ENCODE results near the gene TNFAIP1. TPM values are rescaled to one million over a fixed set of nuclear protein-coding genes. Genes with fewer than 3 reads are reported as not detected.

TNFAIP1 gene
- total and polyA plus RNA-seq, 2 of the 4 experiments (the other 2 are of a cell fraction): 49.1 to 62.9 TPM

GRCh38 chr17:28369684-28370034, 34.1 kb downstream of the TNFAIP1 start:
- no peak for ATAC-seq (ENCODE audit: low read depth)
- dilution Hi-C loops (cut with HindIII; ENCODE audit: low sequenced_read_pairs, unreplicated experiment) (no loop called here), in situ Hi-C loops (cut with MboI; ENCODE audit: low sequenced_read_pairs) (no loop called here), intact Hi-C loops (cut with micrococcal nuclease) (no loop called here)
- Histone ChIP-seq H3K4me2 (ENCODE audit: low read depth, low read length) (no peak overlapping the region), H4K8ac (ENCODE audit: low read depth in 2 of 2, low read length in 2 of 2) (peak overlapping the region in 1 of 2 experiments; percentile 25; a peak in 1 of 4 replicates), H3K9me1 (ENCODE audit: insufficient read depth, low read length) (peaks cover 31% of the 10 kb centered on the region), H3K4ac (ENCODE audit: low read depth, low read length) (peak overlapping the region; percentile 70; the same call in 1 of the 2 replicates), H2BK15ac (ENCODE audit: low read depth, low read length) (peak overlapping the region; percentile 23; the same call in 1 of the 3 replicates), H3K27me3 (ENCODE audit: control insufficient read depth, insufficient read depth, low read length) (no peaks in the 10 kb centered on the region), H2BK5ac (ENCODE audit: low read depth, low read length, poor library complexity, severe bottlenecking) (peak overlapping the region; percentile 51), H2BK120ac (ENCODE audit: low read depth, low read length) (peak overlapping the region; percentile 62; the same call in 1 of the 2 replicates), H3K4me1 (ENCODE audit: control insufficient read depth, insufficient read depth, low read length) (peaks cover 14% of the 10 kb centered on the region; the same call in 1 of the 2 replicates), H2BK20ac (ENCODE audit: low read depth, low read length) (0 out of 2 replicates have a peak overlapping the region, but pooled peaks have one; percentile 9), H3K36me3 (ENCODE audit: control insufficient read depth, insufficient read depth, low read length) (peaks cover 1% of the 10 kb centered on the region; the same call in 1 of the 2 replicates), H2AK5ac (ENCODE audit: low read depth, low read length) (peak overlapping the region; percentile 86), H4K20me1 (ENCODE audit: insufficient read depth, low read length) (peaks cover 25% of the 10 kb centered on the region), H3K14ac (replicated peaks; ENCODE audit: low read depth, low read length) (0 out of 2 replicates have a peak overlapping the region, but pooled peaks have one; percentile 62), H3K9ac (ENCODE audit: low read depth, low read length) (peak overlapping the region; percentile 47; the same call in 1 of the 2 replicates), H3K23ac (ENCODE audit: low read depth, low read length) (no peak overlapping the region), H3K79me1 (ENCODE audit: low read depth in 1 of 2, low read length in 2 of 2) (peaks cover 5 to 24% of the 10 kb centered on the region in 2 experiments; a peak in 3 of 4 replicates), H2AFZ (replicated peaks; ENCODE audit: low read length, poor library complexity) (peak overlapping the region; percentile 70), H3K4me3 (ENCODE audit: insufficient read depth, low read depth, low read length) (no peak overlapping the region), H3K9me3 (ENCODE audit: control insufficient read depth, insufficient read depth, low read length) (no peaks in the 10 kb centered on the region), H4K91ac (ENCODE audit: insufficient read depth, low read depth, low read length) (peak overlapping the region; percentile 75), H4K5ac (ENCODE audit: low read depth, low read length) (no peak overlapping the region; the same call in 1 of the 2 replicates), H3K56ac (ENCODE audit: extremely low read depth, insufficient read depth, low read length) (no peak overlapping the region), H3K27ac (ENCODE audit: insufficient read depth, low read length) (peak overlapping the region; percentile 93), H2AK9ac (replicated peaks; ENCODE audit: low read depth, low read length, poor library complexity) (peak overlapping the region; percentile 65), H3K18ac (ENCODE audit: low read depth, low read length) (no peak overlapping the region; the same call in 1 of the 2 replicates)
- BruUV-seq (replicated peaks): no TSS peak
- 35% methylated on average over 2 of the region's 10 CpGs; no CpG with 5 or more reads in 1 of the 2 experiments for WGBS, 2 experiments (ENCODE audit: extremely low coverage in 2 of 2, insufficient read length in 1 of 2)
- no peak for DNase-seq
- ChIA-PET POLR2A (ENCODE audit: unreplicated experiment) (interaction anchor here (0.6 to 0.8 kb wide), 2 partner anchors 12 to 318 kb away, joined by 3 to 4 read pairs; partner anchors contain the start of gene POLDIP2), CTCF (interaction anchor here (1.3 kb wide), 1 partner anchor 13 kb away, joined by 6 read pairs; the partner anchor contains the start of gene POLDIP2)
- no peak for TF ChIP-seq POLR2A (IDR thresholded peaks at IDR 0.05; ENCODE audit: low read depth, low read length)
- TF ChIP-seq RFX5 (IDR thresholded peaks at IDR 0.05; ENCODE audit: low read depth, low read length): no peak
- TF ChIP-seq RCOR1 (IDR thresholded peaks at IDR 0.05; ENCODE audit: insufficient replicate concordance, low read length): no peak
- no peak for TF ChIP-seq CHD1 (IDR thresholded peaks at IDR 0.05; ENCODE audit: low read depth, low read length)
- no peak for TF ChIP-seq MXI1 (IDR thresholded peaks at IDR 0.05; ENCODE audit: borderline replicate concordance, low read depth, low read length)

Data from IMR-90 (cell line).